ENCODE measurements around the gene WDR88.

The WDR88 gene

DNA sequence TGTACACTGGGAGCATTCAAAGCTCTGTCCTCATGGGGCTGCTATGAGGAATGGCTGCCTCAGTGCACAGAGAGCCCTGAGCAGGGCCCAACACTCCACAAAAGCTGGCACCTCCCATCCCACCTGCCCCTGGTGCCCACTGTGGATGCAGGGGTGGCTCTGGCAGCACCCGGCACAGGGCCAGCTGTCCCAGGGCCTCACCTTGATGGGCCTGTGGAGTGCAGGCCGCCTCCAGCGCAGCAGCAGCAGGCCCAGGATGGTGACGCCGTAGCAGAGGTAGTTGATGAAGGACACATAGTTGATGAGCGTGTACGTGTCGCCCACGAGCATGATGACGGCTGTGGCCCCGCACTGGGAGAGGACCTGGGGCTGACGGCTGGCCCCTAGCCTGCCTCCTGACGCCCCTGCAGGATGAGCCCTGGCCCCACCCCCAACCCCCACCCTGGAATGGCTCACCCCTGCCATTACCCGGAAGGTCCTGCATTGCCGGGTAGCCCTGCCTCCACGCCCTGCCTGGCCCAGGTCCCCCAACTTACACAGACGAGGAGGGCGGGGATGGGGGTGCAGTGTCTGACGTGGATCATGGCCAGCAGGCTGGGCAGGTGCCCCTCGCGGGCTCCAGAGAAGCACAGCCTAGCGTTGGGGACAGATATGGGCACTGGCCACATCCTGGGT lies 78.5 kb downstream of the WDR88 start:
- no peak overlapping the region for H3K4me3 ChIP-seq (ENCODE audit: low read length)
- H3K9me3 ChIP-seq (ENCODE audit: control insufficient read depth, low read length), result no peaks in the 10 kb centered on the region
- no peak overlapping the region for H3K9ac ChIP-seq (ENCODE audit: low read length)
- no peaks in the 10 kb centered on the region for H3K4me1 ChIP-seq (ENCODE audit: control insufficient read depth, insufficient read depth, low read length)
- no peaks in the 10 kb centered on the region for H3K27me3 ChIP-seq (ENCODE audit: control insufficient read depth, insufficient read depth, low read length)
- no peaks in the 10 kb centered on the region for H3K36me3 ChIP-seq (ENCODE audit: control insufficient read depth, insufficient read depth, low read length)

DNA sequence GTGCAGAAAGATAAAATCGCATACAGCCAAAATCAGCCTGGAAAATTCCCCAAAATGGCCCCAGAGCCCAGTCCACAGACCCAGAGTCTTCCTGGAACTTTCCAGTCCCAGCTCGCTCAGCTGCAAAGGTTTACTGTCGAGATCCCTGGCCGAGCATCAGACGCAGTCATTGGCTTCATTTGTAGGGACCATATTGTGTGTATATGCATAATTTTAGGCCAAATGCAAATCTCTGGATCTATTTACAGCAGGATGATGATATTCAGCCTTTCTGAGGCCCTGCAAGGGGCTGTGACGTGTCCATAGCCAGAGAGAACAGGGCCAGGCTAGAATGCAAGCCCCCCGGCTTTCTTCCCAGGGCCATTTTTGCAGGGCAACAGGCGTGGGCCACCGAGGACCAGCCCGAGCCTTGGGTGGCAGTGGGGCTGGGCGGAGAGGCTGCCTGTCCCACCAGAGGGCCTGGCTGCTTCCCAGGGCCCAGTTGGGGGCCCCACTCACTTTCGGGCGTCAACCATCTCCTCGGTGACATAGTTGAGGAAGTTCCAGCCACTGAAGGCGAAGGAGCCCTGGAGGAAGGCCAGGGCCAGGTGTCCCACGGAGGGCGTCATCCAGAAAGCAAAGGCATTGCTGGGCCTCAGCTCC lies 80.0 kb downstream of the WDR88 start:
- H3K9me3 ChIP-seq (ENCODE audit: control insufficient read depth, low read length), result no peaks in the 10 kb centered on the region
- H3K4me3 ChIP-seq (ENCODE audit: low read length), result no peak overlapping the region
- no peak overlapping the region for H3K9ac ChIP-seq (ENCODE audit: low read length)
- H3K27me3 ChIP-seq (ENCODE audit: control insufficient read depth, insufficient read depth, low read length), result no peaks in the 10 kb centered on the region
- H3K4me1 ChIP-seq (ENCODE audit: control insufficient read depth, insufficient read depth, low read length), result no peaks in the 10 kb centered on the region
- no peaks in the 10 kb centered on the region for H3K36me3 ChIP-seq (ENCODE audit: control insufficient read depth, insufficient read depth, low read length)

DNA sequence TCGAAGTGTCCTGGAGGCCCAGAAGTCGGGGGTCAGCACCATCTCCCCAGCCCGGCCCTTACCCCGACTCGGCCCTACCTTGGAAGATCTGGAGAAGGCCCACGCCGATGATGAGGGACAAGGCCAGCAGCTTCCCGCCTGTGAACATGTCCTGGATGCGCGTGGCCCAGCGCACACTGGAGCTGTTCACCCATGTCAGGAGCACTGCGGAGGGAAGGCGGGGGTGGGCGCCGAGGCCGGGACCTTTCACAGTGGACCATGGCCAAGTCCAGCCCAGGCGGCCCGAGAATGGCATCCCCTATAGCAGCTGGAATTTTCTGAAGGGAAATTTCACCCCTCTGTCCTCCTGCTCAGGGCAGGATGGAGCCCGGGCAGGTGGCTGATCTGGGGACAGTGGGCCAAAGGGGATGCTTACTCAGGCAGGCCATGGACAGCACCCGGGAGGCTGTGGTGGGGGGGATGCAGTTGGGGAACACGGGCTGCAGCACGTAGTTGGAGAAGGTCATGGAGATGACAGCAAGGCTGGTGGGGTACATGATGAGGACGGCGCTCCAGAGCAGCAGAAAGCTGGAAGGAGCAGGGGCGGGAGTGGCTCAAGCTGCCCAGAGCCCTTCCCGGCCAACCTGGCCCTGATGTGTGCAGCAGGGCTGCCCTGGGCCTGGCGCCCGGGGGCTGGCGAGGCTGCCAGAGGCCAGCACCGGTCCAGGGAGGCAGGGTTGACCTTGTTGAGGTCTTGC lies 80.7 kb downstream of the WDR88 start:
- Histone ChIP-seq H3K4me1 (ENCODE audit: control insufficient read depth, insufficient read depth, low read length) (no peaks in the 10 kb centered on the region), H3K4me3 (ENCODE audit: low read length) (no peak overlapping the region), H3K9ac (ENCODE audit: low read length) (no peak overlapping the region), H3K36me3 (ENCODE audit: control insufficient read depth, insufficient read depth, low read length) (no peaks in the 10 kb centered on the region), H3K27me3 (ENCODE audit: control insufficient read depth, insufficient read depth, low read length) (no peaks in the 10 kb centered on the region), H3K9me3 (ENCODE audit: control insufficient read depth, low read length) (no peaks in the 10 kb centered on the region)

DNA sequence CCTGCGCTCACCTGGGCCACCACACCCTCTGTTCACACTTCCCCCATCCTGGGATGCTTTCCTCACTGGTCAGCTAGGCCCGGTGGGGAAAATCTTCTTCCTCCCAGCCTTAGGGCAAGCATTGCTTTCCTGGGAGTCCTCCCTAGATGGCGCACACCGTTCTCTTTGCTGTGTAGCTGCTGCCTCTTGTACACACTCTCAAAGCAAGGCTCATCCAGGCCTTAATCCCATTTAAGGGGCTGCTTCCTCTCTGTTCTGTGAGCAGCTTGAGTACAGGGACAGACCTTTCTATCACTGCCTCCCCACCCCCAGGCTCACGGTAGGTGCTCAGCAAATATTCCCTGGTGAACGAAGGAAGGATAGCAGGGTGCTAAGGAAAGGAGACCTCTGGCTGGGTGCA lies 82.7 kb downstream of the WDR88 start:
- H3K9ac ChIP-seq (ENCODE audit: low read length), result no peak overlapping the region
- no peak overlapping the region for H3K4me3 ChIP-seq (ENCODE audit: low read length)
- H3K36me3 ChIP-seq (ENCODE audit: control insufficient read depth, insufficient read depth, low read length), result no peaks in the 10 kb centered on the region
- peaks cover 8% of the 10 kb centered on the region for H3K27me3 ChIP-seq (ENCODE audit: control insufficient read depth, insufficient read depth, low read length)
- no peaks in the 10 kb centered on the region for H3K9me3 ChIP-seq (ENCODE audit: control insufficient read depth, low read length)
- H3K4me1 ChIP-seq (ENCODE audit: control insufficient read depth, insufficient read depth, low read length), result no peaks in the 10 kb centered on the region

DNA sequence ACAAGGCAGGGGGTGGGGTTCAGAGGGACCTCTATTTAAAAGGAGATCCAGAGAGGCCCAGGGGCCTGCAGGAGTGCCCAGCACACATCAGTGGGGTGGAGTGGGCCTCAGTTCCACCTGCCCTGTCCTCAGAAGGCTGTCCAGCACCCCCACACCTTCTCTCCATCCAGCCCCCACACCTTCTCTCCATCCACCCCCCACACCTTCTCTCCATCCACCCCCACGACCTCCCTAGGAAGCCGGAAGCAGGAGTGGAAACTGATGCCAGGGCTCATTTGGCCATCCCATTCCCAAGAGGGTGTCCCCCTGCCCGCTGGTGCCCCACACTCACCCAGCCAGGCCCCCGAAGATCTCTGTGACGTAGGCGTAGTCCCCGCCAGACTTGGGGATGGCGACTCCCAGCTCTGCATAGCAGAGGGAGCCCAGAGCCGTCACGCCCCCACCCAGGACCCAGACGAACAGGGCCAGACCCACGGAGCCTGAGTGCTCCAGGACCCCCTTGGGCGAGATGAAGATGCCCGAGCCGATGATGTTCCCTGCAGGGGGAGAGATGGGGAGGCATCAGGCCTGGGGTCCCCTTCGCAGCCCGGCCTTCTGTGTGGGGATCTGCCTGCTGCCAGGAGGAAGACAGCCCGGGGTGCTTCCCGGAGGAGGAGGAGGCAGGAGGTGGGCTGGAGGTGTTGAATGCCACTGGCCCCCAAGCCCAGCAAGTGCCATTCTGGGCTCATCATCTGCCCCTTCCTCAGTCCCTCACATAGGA lies 83.7 kb downstream of the WDR88 start:
- no peaks in the 10 kb centered on the region for H3K9me3 ChIP-seq (ENCODE audit: control insufficient read depth, low read length)
- H3K9ac ChIP-seq (ENCODE audit: low read length), result no peak overlapping the region
- no peaks in the 10 kb centered on the region for H3K4me1 ChIP-seq (ENCODE audit: control insufficient read depth, insufficient read depth, low read length)
- H3K4me3 ChIP-seq (ENCODE audit: low read length), result no peak overlapping the region
- no peaks in the 10 kb centered on the region for H3K36me3 ChIP-seq (ENCODE audit: control insufficient read depth, insufficient read depth, low read length)
- peaks cover 10% of the 10 kb centered on the region for H3K27me3 ChIP-seq (ENCODE audit: control insufficient read depth, insufficient read depth, low read length)

DNA sequence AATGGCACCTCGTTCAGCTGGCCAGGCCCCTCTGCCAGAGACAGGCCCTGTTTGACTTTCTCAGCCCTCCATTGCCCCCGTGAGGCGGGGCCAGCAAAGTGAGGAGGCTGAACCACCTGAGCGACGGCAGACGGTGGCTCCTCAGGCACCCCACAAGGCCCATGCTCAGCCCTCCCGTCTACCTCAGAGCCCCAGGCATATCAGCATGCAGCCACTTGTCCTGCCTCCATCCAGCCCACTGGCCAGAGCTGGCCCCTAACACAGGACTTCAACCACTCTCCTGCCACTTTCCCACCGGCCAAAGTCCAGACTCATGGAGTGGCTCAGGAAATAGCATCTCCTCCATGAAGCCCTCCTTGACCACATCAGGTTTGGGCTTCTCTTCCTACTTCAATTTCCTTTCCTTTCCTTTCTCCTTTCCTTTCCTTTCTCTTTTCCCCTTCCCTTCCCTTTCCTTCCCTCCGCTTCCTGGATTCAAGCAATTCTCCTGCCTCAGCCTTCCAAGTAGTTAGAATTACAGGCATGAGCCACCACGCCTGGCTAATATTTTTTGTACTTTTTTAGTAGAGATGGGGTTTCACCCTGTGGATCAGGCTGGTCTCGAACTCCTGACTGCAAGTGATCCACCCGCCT lies 84.4 kb downstream of the WDR88 start:
- Histone ChIP-seq H3K4me1 (ENCODE audit: control insufficient read depth, insufficient read depth, low read length) (no peaks in the 10 kb centered on the region), H3K27me3 (ENCODE audit: control insufficient read depth, insufficient read depth, low read length) (peaks cover 11% of the 10 kb centered on the region), H3K9me3 (ENCODE audit: control insufficient read depth, low read length) (no peaks in the 10 kb centered on the region), H3K9ac (ENCODE audit: low read length) (no peak overlapping the region), H3K36me3 (ENCODE audit: control insufficient read depth, insufficient read depth, low read length) (no peaks in the 10 kb centered on the region), H3K4me3 (ENCODE audit: low read length) (no peak overlapping the region)

DNA sequence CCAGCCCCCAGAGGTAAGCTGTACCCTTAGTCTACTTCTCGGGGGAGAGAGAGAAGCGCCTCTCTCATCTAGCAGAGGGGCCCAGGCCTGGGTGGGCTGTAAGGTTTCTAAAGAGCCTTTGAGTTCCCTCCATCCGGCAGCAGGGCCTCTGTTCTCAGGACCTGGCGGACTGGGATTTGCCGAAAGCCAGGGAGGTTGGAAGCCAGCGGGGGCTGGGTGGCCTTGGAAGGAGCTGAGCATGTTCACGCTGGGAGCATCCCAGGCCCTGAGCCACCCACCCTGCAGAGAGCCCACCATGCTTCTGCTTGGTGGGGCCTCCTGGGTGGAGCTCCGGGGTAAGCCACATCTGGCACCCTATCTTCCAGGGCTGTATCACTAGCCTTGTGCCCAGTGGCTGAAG lies 86.0 kb downstream of the WDR88 start:
- no peaks in the 10 kb centered on the region for H3K36me3 ChIP-seq (ENCODE audit: control insufficient read depth, insufficient read depth, low read length)
- H3K9me3 ChIP-seq (ENCODE audit: control insufficient read depth, low read length), result no peaks in the 10 kb centered on the region
- no peak overlapping the region for H3K4me3 ChIP-seq (ENCODE audit: low read length)
- peaks cover 17% of the 10 kb centered on the region for H3K27me3 ChIP-seq (ENCODE audit: control insufficient read depth, insufficient read depth, low read length)
- no peaks in the 10 kb centered on the region for H3K4me1 ChIP-seq (ENCODE audit: control insufficient read depth, insufficient read depth, low read length)
- no peak overlapping the region for H3K9ac ChIP-seq (ENCODE audit: low read length)

DNA sequence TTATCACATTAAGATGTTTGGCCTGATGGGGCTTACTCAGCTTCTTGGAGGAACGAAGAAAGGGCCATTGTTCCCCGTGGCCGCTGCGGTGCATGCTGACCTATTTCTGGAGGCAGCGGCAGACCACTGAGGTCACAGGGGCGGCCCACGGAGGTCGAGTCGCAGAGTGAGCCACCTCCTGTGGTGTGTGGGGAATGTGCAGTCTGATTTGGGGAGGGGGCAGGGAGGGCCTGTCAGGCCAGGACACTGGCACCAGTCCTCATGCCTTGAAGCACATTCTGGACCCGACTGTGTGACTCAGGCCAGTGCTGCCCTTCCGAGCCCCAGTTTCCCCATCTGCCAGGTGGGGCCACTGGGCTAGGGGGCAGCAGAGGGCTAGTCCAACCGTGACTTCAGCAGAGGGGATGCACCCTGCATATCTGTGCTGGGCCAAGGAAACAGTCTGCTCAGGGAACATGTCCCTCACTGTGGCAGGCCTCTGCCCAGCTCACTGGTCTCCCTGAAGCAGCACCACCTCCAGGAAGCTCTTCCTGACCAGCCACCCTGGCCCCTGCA lies 87.4 kb downstream of the WDR88 start:
- Histone ChIP-seq H3K4me3 (ENCODE audit: low read length) (no peak overlapping the region), H3K9ac (ENCODE audit: low read length) (no peak overlapping the region), H3K9me3 (ENCODE audit: control insufficient read depth, low read length) (no peaks in the 10 kb centered on the region), H3K4me1 (ENCODE audit: control insufficient read depth, insufficient read depth, low read length) (no peaks in the 10 kb centered on the region), H3K36me3 (ENCODE audit: control insufficient read depth, insufficient read depth, low read length) (no peaks in the 10 kb centered on the region), H3K27me3 (ENCODE audit: control insufficient read depth, insufficient read depth, low read length) (peaks cover 26% of the 10 kb centered on the region)

DNA sequence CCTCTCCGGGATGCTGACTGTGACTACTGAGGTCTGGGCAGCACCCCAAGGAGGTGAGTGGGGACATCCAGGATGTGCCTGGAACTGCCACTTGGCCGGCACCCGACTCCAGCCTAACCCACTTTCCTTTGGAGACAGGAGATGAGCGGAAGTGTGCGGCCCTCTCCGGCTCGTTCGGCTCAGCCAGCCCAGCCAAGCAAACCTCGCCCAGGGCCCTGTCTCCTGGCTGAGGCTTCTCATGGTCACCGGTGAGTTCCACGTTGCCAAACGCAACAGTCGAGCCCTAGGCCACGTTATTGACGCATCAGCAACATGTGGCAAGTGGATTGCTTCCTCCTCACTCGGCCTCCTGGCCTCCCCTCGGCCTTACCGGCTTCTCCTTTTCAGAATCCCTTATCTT lies 88.2 kb downstream of the WDR88 start:
- no peaks in the 10 kb centered on the region for H3K36me3 ChIP-seq (ENCODE audit: control insufficient read depth, insufficient read depth, low read length)
- H3K9me3 ChIP-seq (ENCODE audit: control insufficient read depth, low read length), result no peaks in the 10 kb centered on the region
- H3K4me1 ChIP-seq (ENCODE audit: control insufficient read depth, insufficient read depth, low read length), result no peaks in the 10 kb centered on the region
- no peak overlapping the region for H3K9ac ChIP-seq (ENCODE audit: low read length)
- H3K27me3 ChIP-seq (ENCODE audit: control insufficient read depth, insufficient read depth, low read length), result peaks cover 34% of the 10 kb centered on the region
- no peak overlapping the region for H3K4me3 ChIP-seq (ENCODE audit: low read length)

DNA sequence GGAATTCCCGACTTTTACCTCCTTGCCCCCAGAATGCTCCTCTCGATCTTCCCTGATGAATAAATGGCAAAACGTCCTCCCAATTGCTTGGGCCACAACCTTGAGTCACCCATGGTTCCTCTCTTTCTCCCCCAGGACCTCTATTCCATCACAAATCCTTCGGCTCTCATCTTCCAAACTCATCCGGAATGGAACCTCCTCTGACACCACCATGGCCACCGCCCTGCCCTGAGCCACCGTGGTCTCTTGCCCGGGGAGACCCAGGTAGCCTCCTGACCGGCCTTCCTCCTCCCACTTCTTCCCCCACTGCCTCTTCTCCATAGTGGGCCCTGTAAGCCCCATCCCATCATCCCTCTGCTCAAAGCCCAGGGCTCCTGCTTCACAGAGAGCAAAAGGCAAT lies 88.8 kb downstream of the WDR88 start:
- Histone ChIP-seq H3K4me1 (ENCODE audit: control insufficient read depth, insufficient read depth, low read length) (no peaks in the 10 kb centered on the region), H3K9me3 (ENCODE audit: control insufficient read depth, low read length) (no peaks in the 10 kb centered on the region), H3K9ac (ENCODE audit: low read length) (no peak overlapping the region), H3K4me3 (ENCODE audit: low read length) (no peak overlapping the region), H3K36me3 (ENCODE audit: control insufficient read depth, insufficient read depth, low read length) (no peaks in the 10 kb centered on the region), H3K27me3 (ENCODE audit: control insufficient read depth, insufficient read depth, low read length) (peaks cover 40% of the 10 kb centered on the region)

DNA sequence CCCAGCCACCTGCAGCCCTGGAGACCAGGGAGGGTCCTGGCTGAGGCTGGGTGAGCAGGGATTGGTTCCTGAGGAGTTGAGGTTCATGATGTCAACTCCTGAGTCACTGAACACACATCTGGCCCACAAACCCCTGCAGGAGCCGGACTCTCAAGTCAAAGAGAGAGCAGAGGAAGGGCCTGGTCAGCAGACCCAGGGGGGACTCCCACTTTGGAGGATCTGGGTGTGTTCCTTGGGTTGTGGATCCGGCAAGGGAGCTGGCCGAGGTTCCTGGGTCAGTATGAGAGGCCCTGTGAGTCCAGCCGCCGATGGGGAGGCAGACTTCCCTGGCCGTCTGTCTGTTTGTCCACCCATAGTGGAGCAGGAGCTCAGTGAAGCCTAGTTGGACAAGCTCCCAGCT lies 89.7 kb downstream of the WDR88 start:
- H3K9me3 ChIP-seq (ENCODE audit: control insufficient read depth, low read length), result no peaks in the 10 kb centered on the region
- no peaks in the 10 kb centered on the region for H3K36me3 ChIP-seq (ENCODE audit: control insufficient read depth, insufficient read depth, low read length)
- H3K27me3 ChIP-seq (ENCODE audit: control insufficient read depth, insufficient read depth, low read length), result peaks cover 49% of the 10 kb centered on the region
- no peak overlapping the region for H3K9ac ChIP-seq (ENCODE audit: low read length)
- H3K4me1 ChIP-seq (ENCODE audit: control insufficient read depth, insufficient read depth, low read length), result peaks cover 8% of the 10 kb centered on the region
- H3K4me3 ChIP-seq (ENCODE audit: low read length), result no peak overlapping the region
